Ascending aorta (tissue), 2 donors: ENCODE data around the gene GDNF. TPM values are rescaled to one million over a fixed set of nuclear protein-coding genes. Genes with fewer than 3 reads are reported as not detected.

Experiments
- DNase-seq, 2 donors: peaks; one replicate each; pipeline ENCODE4 v3.0.0-alpha.2; 2019; ENCODE audit warnings: low spot score in 2 of 2
- H3K27ac ChIP-seq, 2 donors: fragments of 200-600 bp; sonication (generic); one replicate each; pipeline ENCODE4 v1.5.1; 2016 to 2017; ENCODE audit warnings: mild to moderate bottlenecking in 1 of 2
- H3K27me3 ChIP-seq: fragments of 200-600 bp; sonication (generic); one replicate; pipeline ENCODE4 v1.5.1; 2017
- H3K36me3 ChIP-seq, 2 donors: fragments of 200-600 bp; sonication (generic); one replicate each; pipeline ENCODE4 v1.5.1; 2016
- H3K4me1 ChIP-seq, 2 donors: fragments of 200-600 bp; sonication (generic); one replicate each; pipeline ENCODE4 v1.5.1; 2016 to 2017; ENCODE audit warnings: mild to moderate bottlenecking in 1 of 2
- H3K4me3 ChIP-seq, 2 donors: fragments of 200-600 bp; sonication (generic); one replicate each; pipeline ENCODE4 v1.5.1; 2016 to 2017; ENCODE audit warnings: mild to moderate bottlenecking in 1 of 2
- H3K9me3 ChIP-seq, 2 donors: fragments of 200-600 bp; sonication (generic); one replicate each; pipeline ENCODE4 v1.5.1; 2016
- intact Hi-C: fragments of 100-400 bp; cut with DNase I; formaldehyde crosslinking; loops from one replicate; pipeline ENCODE4 v1.15.1; 2023
- total RNA-seq: library from RNA; depleted of rRNA; stranded (reverse); fragments of >200 nt; gene quantifications from one replicate; pipeline ENCODE4 v1.1.0, GENCODE V29; 2016
- TF ChIP-seq, protein P1 (sequence below), 3 experiments: fragments of 200-600 bp in 2 of 3; fragments of 450-650 bp in 1 of 3; sonication (generic) in 2 of 3; IDR thresholded peaks; one replicate each; pipeline ENCODE4 v1.5.1; 2016 to 2019; ENCODE audit warnings: antibody characterized with exemption in 3 of 3, mild to moderate bottlenecking in 1 of 3, moderate library complexity in 1 of 3

Gene GDNF
- total RNA-seq, 1 donor from 2014 or later: not detected

DNA sequence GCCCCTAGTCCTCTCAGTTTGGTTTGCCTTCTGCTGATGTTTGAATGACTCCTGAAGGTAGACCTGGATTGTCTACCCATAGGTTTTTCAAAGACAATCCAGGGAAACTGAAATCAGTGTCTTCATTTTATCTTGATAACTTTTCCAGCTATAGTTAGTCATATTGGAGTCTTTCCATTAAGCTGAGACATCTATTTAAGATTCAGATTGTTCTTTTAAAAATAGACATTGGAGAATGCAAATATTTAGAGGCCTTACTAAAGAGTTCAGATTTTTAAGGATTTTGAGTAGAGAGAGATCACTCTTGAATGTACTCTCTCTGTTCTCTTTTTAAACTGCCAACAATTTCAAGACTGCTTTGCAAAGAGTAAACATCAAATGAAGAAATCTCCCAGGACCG lies 69.1 kb downstream of the GDNF start:
- Histone ChIP-seq H3K9me3 (peaks cover 6 to 13% of the 10 kb centered on the region in 2 donors), H3K27me3 (no peaks in the 10 kb centered on the region), H3K27ac (no peak overlapping the region), H3K4me3 (no peak overlapping the region), H3K36me3 (no peaks in the 10 kb centered on the region), H3K4me1 (no peaks in the 10 kb centered on the region)
- intact Hi-C loops: no loop called here
- DNase-seq: no peak
- TF ChIP-seq, protein P1, sequence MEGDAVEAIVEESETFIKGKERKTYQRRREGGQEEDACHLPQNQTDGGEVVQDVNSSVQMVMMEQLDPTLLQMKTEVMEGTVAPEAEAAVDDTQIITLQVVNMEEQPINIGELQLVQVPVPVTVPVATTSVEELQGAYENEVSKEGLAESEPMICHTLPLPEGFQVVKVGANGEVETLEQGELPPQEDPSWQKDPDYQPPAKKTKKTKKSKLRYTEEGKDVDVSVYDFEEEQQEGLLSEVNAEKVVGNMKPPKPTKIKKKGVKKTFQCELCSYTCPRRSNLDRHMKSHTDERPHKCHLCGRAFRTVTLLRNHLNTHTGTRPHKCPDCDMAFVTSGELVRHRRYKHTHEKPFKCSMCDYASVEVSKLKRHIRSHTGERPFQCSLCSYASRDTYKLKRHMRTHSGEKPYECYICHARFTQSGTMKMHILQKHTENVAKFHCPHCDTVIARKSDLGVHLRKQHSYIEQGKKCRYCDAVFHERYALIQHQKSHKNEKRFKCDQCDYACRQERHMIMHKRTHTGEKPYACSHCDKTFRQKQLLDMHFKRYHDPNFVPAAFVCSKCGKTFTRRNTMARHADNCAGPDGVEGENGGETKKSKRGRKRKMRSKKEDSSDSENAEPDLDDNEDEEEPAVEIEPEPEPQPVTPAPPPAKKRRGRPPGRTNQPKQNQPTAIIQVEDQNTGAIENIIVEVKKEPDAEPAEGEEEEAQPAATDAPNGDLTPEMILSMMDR (IDR thresholded peaks at IDR 0.05): no peak

DNA sequence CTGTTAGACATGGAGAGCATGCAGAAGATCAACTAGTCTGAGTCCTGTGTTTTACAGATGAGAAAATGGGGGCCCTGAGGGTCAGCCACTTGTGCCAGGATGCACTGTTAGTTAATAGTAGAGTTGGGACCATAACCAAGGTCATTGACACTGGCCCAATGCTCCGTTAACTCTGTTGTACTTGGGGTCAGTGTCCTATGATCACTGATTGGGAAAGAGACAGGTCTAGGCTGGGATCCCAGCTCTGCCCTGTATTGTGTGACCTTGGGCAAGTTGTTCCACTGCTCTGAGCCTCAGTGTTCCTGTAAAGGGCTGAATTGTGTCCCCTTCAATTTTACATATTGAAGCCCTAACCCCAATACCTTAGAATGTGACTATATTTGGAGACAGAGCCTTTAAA lies 70.0 kb downstream of the GDNF start:
- no peak overlapping the region for H3K4me3 ChIP-seq
- H3K27me3 ChIP-seq: no peaks in the 10 kb centered on the region
- no peak overlapping the region for H3K27ac ChIP-seq
- no peaks in the 10 kb centered on the region for H3K36me3 ChIP-seq
- intact Hi-C loops: no loop called here
- TF ChIP-seq, protein P1 (IDR thresholded peaks at IDR 0.05): no peak
- H3K4me1 ChIP-seq: no peaks in the 10 kb centered on the region
- DNase-seq: no peak
- H3K9me3 ChIP-seq: peaks cover 3 to 6% of the 10 kb centered on the region in 2 donors

DNA sequence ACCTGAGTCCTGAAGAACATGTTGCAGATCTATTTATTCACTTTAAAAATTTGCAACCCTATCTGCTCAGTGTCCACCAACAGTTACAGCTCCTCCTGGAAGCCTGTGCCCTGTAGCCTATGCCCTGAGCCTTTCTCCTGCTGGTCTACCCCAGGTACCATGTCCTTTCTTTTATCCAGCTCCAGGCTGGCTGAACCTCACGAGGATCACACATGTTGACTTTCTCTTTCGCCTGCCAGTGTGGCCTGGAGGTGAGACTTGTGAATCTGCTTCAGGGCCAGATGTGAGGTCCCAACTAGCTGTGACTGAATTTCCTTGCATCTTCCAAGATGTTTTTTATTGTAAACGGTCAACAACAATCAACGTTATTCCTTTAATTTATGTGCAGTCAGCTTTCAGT lies 70.7 kb downstream of the GDNF start:
- Histone ChIP-seq H3K9me3 (no peaks in the 10 kb centered on the region), H3K27me3 (no peaks in the 10 kb centered on the region), H3K4me3 (no peak overlapping the region), H3K36me3 (no peaks in the 10 kb centered on the region), H3K27ac (no peak overlapping the region), H3K4me1 (no peaks in the 10 kb centered on the region)
- DNase-seq: no peak
- intact Hi-C loops: no loop called here
- TF ChIP-seq, protein P1 (IDR thresholded peaks at IDR 0.05): no peak

DNA sequence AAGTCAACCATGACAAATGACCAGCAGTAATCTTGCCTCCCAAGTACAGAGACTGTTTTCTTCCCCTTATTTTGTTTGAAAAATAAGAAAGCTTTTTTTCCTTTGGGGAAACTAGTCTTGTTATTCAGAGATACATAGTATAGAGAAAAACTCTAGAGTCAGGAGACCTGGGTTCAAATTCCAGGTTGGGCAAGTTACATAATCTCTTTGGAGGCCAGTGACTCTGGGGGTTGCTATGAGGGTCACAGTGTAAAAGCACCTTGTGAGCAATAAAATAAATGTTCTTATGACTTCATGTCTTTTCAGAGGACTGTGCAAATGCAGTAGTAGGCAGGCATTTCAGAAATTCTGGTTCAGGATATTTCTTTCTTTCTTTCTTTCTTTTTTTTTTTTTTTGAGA lies 71.5 kb downstream of the GDNF start:
- no peak overlapping the region for H3K4me3 ChIP-seq

DNA sequence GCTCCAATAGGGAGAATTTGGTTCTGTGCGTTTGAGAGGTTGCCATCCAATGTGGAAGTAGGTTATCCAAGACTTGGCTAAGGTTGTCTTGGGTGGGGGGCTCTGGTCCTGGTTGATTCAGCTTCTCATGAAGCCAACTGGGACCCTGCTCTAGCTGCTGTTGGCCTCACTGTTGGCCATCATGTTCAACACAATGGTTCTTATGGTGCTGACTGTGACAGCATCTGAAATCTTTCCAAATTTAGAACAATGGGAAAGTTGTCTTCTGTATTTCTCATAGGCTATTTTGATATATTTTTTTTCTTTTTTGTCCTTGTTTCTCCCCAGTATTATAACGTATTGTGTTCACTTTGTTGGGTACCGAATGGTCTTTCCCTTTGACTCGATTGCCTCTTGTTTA lies 71.9 kb downstream of the GDNF start:
- Histone ChIP-seq H3K27me3 (no peaks in the 10 kb centered on the region), H3K9me3 (no peaks in the 10 kb centered on the region), H3K4me1 (no peaks in the 10 kb centered on the region), H3K4me3 (no peak overlapping the region), H3K36me3 (no peaks in the 10 kb centered on the region), H3K27ac (no peak overlapping the region)
- TF ChIP-seq, protein P1 (IDR thresholded peaks at IDR 0.05): no peak
- intact Hi-C loops: no loop called here
- DNase-seq: no peak

More for the DNA sequence above, 71.5 kb downstream of the GDNF start:
- no peaks in the 10 kb centered on the region for H3K36me3 ChIP-seq
- H3K27me3 ChIP-seq: no peaks in the 10 kb centered on the region
- TF ChIP-seq, protein P1 (IDR thresholded peaks at IDR 0.05): no peak
- DNase-seq: no peak
- H3K9me3 ChIP-seq: no peaks in the 10 kb centered on the region
- no peaks in the 10 kb centered on the region for H3K4me1 ChIP-seq
- intact Hi-C loops: no loop called here
- H3K27ac ChIP-seq: no peak overlapping the region

DNA sequence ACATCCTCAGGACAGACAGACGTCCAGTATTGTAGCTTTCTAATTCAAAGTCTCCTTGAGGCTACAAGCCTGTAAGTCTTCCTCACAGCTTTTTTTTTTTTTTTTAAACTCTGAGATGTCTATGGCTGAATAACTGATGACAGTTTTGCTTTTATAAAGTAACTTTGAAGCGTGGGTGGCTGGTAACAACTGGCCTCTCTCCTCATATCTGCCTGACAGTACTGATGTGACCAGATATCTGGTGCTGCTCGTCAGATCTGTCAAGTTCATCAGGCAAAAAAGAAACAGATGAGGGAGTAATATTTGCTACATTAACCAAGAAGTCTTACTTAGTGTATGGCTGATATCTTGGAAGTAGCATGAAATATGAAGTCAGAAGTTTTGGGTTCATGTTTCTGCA lies 72.6 kb downstream of the GDNF start:
- H3K36me3 ChIP-seq: no peaks in the 10 kb centered on the region
- H3K27me3 ChIP-seq: no peaks in the 10 kb centered on the region
- no peaks in the 10 kb centered on the region for H3K4me1 ChIP-seq
- TF ChIP-seq, protein P1 (IDR thresholded peaks at IDR 0.05): no peak
- DNase-seq: no peak
- no peak overlapping the region for H3K27ac ChIP-seq
- intact Hi-C loops: no loop called here
- no peak overlapping the region for H3K4me3 ChIP-seq
- no peaks in the 10 kb centered on the region for H3K9me3 ChIP-seq
